Gastroesophageal sphincter (tissue), 4 donors: ENCODE results near the gene BCL2L13. TPM values are rescaled to one million over a fixed set of nuclear protein-coding genes. Genes with fewer than 3 reads are reported as not detected.
"Not testable (repeated sequence)": the region's sequence is repeated elsewhere in the genome, so short reads cannot be mapped to it uniquely, and the experiment has no call there.

Experiments used
- ATAC-seq: fragments of 150-250 bp; one replicate; pipeline ENCODE4 v1.9.1; 2016; ENCODE audit warnings: mild to moderate bottlenecking, moderate library complexity
- H3K27ac ChIP-seq, 4 donors: fragments of 200-600 bp; sonication (generic) in 3 of 4; 1 replicate in 3 of 4; 2 replicates in 1 of 4; pipeline ENCODE4 v1.5.1; 2016 to 2019
- H3K27me3 ChIP-seq: fragments of 200-600 bp; sonication (generic); one replicate; pipeline ENCODE4 v1.5.1; 2019
- H3K36me3 ChIP-seq, 2 donors: fragments of 200-600 bp; sonication (generic); one replicate each; pipeline ENCODE4 v1.5.1; 2019; ENCODE audit warnings: control low read depth in 1 of 2
- H3K4me1 ChIP-seq, 3 donors: fragments of 200-600 bp; sonication (generic); 1 replicate in 2 of 3; 2 replicates in 1 of 3; pipeline ENCODE4 v1.5.1; 2016 to 2019; ENCODE audit warnings: control low read depth in 2 of 3
- H3K4me3 ChIP-seq, 2 donors: fragments of 200-600 bp; sonication (generic); one replicate each; pipeline ENCODE4 v1.5.1; 2019; ENCODE audit warnings: mild to moderate bottlenecking in 1 of 2, moderate library complexity in 1 of 2
- H3K9me3 ChIP-seq, 3 donors: fragments of 200-600 bp; sonication (generic); one replicate each; pipeline ENCODE4 v1.5.1; 2017 to 2019; ENCODE audit warnings: control low read depth in 2 of 3
- EP300 ChIP-seq: sonication (generic); formaldehyde crosslinking; IDR thresholded peaks from one replicate; pipeline ENCODE4 v1.6.1; 2017; ENCODE audit warnings: antibody characterized with exemption, mild to moderate bottlenecking
- POLR2A ChIP-seq, 2 donors: fragments of 450-650 bp; IDR thresholded peaks; one replicate each; pipeline ENCODE4 v1.6.1; 2017; ENCODE audit warnings: antibody characterized with exemption in 2 of 2, mild to moderate bottlenecking in 2 of 2, moderate library complexity in 1 of 2
- POLR2AphosphoS5 ChIP-seq: sonication (generic); formaldehyde crosslinking; IDR thresholded peaks from one replicate; pipeline ENCODE4 v1.6.1; 2017; ENCODE audit warnings: antibody characterized with exemption
- WGBS, 2 donors: methylation state at CpG; one replicate each; pipeline ENCODE4 v1.1.5; 2018; ENCODE audit warnings: low coverage in 1 of 2; 5-methylcytosine and 5-hydroxymethylcytosine counted together
- total RNA-seq, 4 donors: library from RNA; depleted of rRNA; stranded (reverse); fragments of >200 nt; gene quantifications; one replicate each; pipeline ENCODE4 v1.1.0, GENCODE V29; 2016
- TF ChIP-seq, protein P1 (sequence below), 4 experiments: fragments of 200-600 bp in 2 of 4; fragments of 450-650 bp in 2 of 4; sonication (generic) in 1 of 4; IDR thresholded peaks; one replicate each; pipeline ENCODE4 v1.5.1; 2017 to 2019; ENCODE audit warnings: antibody characterized with exemption in 4 of 4, mild to moderate bottlenecking in 2 of 4, moderate library complexity in 2 of 4

Gene BCL2L13
- total RNA-seq, 4 donors from 2014 or later: 68.5 to 193 (median 131) TPM

DNA sequence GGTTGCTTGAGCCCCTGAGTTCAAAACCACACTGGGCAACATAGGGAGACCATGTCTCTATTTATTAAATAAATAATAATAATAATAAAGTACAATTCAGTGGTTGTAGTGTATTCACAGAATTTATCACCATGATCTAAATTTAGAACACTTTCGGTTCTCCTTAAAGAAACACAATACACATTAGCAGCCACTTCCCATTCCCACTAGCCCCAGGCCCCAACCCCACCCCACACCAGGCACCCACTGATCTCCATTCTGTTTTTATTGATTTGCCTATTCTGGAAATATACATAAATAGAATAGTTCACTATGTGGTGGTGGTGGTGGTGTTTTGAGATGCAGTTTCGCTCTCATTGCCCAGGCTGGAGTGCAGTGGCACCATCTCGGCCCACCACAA, 45.7 kb downstream of the BCL2L13 start:
- Histone ChIP-seq H3K36me3 (peaks cover 0 to 44% of the 10 kb centered on the region in 2 donors), H3K4me1 (no peaks in the 10 kb centered on the region), H3K4me3 (no peak overlapping the region), H3K27ac (no peak overlapping the region), H3K9me3 (no peaks in the 10 kb centered on the region), H3K27me3 (no peaks in the 10 kb centered on the region)
- TF ChIP-seq, protein P1, sequence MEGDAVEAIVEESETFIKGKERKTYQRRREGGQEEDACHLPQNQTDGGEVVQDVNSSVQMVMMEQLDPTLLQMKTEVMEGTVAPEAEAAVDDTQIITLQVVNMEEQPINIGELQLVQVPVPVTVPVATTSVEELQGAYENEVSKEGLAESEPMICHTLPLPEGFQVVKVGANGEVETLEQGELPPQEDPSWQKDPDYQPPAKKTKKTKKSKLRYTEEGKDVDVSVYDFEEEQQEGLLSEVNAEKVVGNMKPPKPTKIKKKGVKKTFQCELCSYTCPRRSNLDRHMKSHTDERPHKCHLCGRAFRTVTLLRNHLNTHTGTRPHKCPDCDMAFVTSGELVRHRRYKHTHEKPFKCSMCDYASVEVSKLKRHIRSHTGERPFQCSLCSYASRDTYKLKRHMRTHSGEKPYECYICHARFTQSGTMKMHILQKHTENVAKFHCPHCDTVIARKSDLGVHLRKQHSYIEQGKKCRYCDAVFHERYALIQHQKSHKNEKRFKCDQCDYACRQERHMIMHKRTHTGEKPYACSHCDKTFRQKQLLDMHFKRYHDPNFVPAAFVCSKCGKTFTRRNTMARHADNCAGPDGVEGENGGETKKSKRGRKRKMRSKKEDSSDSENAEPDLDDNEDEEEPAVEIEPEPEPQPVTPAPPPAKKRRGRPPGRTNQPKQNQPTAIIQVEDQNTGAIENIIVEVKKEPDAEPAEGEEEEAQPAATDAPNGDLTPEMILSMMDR (IDR thresholded peaks at IDR 0.05): no peak
- no peak for TF ChIP-seq POLR2A (IDR thresholded peaks at IDR 0.05)
- no peak for TF ChIP-seq POLR2AphosphoS5
- no peak for TF ChIP-seq EP300
- WGBS, 2 donors: 81 to 88% methylated on average over 3 of the region's 3 CpGs
- no peak for ATAC-seq

DNA sequence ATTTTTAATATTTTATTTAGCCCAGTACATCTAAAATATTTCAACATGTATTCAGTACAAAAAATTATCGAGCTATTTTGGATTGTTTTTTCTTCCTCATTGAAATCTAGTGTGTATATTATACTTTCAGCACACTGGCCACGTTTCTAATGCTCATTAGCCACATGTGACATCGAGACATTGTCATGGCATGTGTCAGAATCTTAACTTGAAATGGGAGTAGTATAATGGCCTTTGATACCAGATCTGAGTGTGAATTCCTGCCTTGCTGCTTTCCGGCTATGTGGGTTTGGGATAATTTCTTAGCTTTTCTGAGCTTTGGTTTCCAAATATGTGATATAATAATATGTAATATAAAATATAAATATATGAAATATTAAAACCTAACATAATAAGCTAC, 54.3 kb downstream of the BCL2L13 start:
- no peak for ATAC-seq
- Histone ChIP-seq H3K4me1 (no peaks in the 10 kb centered on the region), H3K4me3 (no peak overlapping the region), H3K27ac (no peak overlapping the region), H3K9me3 (no peaks in the 10 kb centered on the region), H3K36me3 (peaks cover 0 to 44% of the 10 kb centered on the region in 2 donors), H3K27me3 (no peaks in the 10 kb centered on the region)
- no peak for TF ChIP-seq EP300
- TF ChIP-seq POLR2A (IDR thresholded peaks at IDR 0.05): no peak
- TF ChIP-seq, protein P1 (IDR thresholded peaks at IDR 0.05): no peak
- TF ChIP-seq POLR2AphosphoS5: no peak
- 88 to 91% methylated on average over 4 of the region's 4 CpGs for WGBS, 2 donors

DNA sequence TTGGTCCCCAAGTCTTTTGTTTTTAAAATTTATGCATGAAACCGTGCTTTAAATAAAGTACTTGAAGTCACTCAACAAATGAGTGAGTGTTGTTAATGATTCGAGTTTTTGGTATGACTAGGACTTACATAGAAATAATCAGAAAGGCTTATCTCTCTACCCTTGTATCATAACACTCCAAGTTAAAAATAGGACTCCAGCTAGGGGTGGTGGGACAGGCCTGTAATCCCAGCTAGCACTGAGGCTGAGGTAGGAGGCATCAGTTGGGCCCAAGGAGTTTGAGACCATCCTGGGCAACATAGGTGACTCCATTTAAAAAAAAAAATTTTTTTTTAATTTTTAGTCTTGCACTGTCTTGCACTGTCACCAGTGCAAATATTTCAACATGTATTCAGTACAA, 55.6 kb downstream of the BCL2L13 start:
- Histone ChIP-seq H3K4me3 (no peak overlapping the region), H3K27me3 (no peaks in the 10 kb centered on the region), H3K36me3 (peaks cover 0 to 39% of the 10 kb centered on the region in 2 donors), H3K27ac (no peak overlapping the region), H3K4me1 (no peaks in the 10 kb centered on the region), H3K9me3 (no peaks in the 10 kb centered on the region)
- TF ChIP-seq EP300 (no peak), POLR2AphosphoS5 (no peak), POLR2A (IDR thresholded peaks at IDR 0.05) (no peak)
- TF ChIP-seq, protein P1 (IDR thresholded peaks at IDR 0.05): no peak
- 90 to 95% methylated on average over 2 of the region's 2 CpGs for WGBS, 2 donors
- ATAC-seq: no peak

DNA sequence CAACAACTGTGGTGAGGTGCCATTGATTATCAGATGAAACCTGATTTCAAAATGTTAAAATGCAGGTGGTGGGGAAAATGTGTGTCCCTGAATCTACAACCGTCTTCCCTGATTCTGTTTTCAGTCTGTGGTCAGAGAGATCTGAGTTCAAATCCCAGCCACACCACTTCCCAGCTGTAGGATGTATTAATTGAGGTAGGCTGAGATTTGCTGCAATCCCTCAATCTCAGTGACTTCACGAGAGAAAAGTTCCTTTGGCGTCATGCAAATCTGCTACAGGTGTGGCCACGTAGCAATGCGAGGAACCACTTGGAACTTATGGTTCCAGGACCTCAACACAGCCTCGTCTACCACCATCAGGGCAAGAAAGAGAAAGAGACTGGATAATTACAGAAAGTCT, 56.2 kb downstream of the BCL2L13 start:
- TF ChIP-seq POLR2A (IDR thresholded peaks at IDR 0.05) (no peak), EP300 (no peak), POLR2AphosphoS5 (no peak)
- TF ChIP-seq, protein P1 (IDR thresholded peaks at IDR 0.05): no peak
- 94 to 97% methylated on average over 6 of the region's 6 CpGs for WGBS, 2 donors

DNA sequence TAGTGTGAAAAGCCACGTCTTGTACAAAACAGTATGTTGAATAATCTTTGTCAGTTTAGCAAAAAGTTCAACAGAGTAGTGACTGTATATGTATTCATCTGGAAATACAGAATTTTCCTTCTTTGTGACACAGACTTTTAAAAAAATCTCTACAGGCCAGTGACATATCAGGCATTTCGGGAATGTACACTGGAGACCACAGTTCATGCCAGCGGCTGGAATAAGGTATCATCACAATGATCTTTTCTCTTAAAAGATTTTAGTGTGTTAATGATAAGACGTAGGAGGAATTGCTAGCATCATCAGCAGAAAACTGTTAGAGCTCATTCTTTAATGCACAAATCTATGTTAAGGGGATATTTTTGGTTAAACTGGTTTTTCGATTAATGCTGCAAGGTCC, 57.4 kb downstream of the BCL2L13 start:
- Histone ChIP-seq H3K4me3 (no peak overlapping the region), H3K27me3 (no peaks in the 10 kb centered on the region), H3K9me3 (no peaks in the 10 kb centered on the region), H3K27ac (no peak overlapping the region), H3K4me1 (no peaks in the 10 kb centered on the region), H3K36me3 (peaks cover 0 to 26% of the 10 kb centered on the region in 2 donors)
- WGBS, 2 donors: 90 to 92% methylated on average over 5 of the region's 5 CpGs
- no peak for TF ChIP-seq EP300
- no peak for TF ChIP-seq POLR2AphosphoS5
- TF ChIP-seq POLR2A (IDR thresholded peaks at IDR 0.05): no peak
- TF ChIP-seq, protein P1 (IDR thresholded peaks at IDR 0.05): no peak
- ATAC-seq: no peak

More for the DNA sequence above, 56.2 kb downstream of the BCL2L13 start:
- Histone ChIP-seq H3K4me3 (no peak overlapping the region), H3K4me1 (no peaks in the 10 kb centered on the region), H3K36me3 (peaks cover 0 to 33% of the 10 kb centered on the region in 2 donors), H3K9me3 (no peaks in the 10 kb centered on the region), H3K27ac (no peak overlapping the region), H3K27me3 (no peaks in the 10 kb centered on the region)
- ATAC-seq: no peak

DNA sequence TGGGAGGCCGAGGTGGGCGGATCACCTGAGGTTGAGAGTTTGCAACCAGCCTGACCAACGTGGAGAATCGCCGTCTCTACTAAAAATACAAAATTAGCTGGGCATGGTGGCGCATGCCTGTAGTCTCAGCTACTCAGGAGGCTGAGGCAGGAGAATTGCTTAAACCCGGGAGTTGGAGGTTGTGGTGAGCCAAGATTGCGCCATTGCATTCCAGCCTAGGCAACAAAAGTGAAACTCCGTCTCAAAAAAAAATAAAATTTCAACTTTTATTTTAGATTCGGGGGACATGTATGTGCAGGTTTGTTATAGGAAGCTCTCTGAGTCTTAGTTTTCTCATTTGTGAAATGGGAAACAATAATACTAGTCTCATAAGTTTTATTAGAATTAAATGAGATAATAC, 58.6 kb downstream of the BCL2L13 start:
- not testable (repeated sequence) for ATAC-seq, H3K4me1 ChIP-seq, H3K4me3 ChIP-seq, H3K27ac ChIP-seq, H3K9me3 ChIP-seq, H3K27me3 ChIP-seq
- peaks cover 0 to 24% of the 10 kb centered on the region in 2 donors for H3K36me3 ChIP-seq
- WGBS, 2 donors: 91 to 95% methylated on average over 6 to 10 of the region's 10 CpGs

DNA sequence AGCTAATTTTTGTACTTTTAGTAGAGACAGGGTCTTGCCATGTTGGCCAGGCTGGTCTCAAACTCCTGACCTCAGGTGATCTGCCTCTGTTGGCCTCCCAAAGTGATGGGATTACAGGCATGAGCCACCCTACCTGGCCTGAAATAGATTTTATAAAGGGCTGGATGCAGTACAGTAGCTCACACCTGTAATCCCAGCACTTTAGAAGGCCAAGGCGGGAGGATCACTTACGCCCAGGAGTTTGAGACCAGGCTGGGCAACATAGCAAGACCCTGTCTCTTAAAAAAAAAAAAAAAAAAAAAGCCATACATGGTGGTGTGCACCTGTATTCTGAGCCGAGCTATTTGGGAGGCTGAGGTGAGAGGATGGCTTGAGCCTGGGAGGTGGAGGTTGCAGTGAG, 59.7 kb downstream of the BCL2L13 start:
- H3K27ac ChIP-seq, H3K4me3 ChIP-seq, ATAC-seq, H3K4me1 ChIP-seq, H3K9me3 ChIP-seq, H3K27me3 ChIP-seq: not testable (repeated sequence)
- H3K36me3 ChIP-seq: peaks cover 0 to 32% of the 10 kb centered on the region in 2 donors
- 100% methylated on average over 1 of the region's 3 CpGs for WGBS, 2 donors
